Neural cell (in vitro differentiated cells): ENCODE data around the gene GPALPP1. TPM values are rescaled to one million over a fixed set of nuclear protein-coding genes. Genes with fewer than 3 reads are reported as not detected.

ENCODE experiments used
- H2AFZ ChIP-seq: fragments of 200-600, 300-800 bp; sonication (generic), shearing (Covaris generic); 2 replicates; pipeline ENCODE4 v1.6.0; 2014; ENCODE audit warnings: low read depth, mild to moderate bottlenecking, antibody characterized with exemption, low read length, moderate library complexity
- H3F3A ChIP-seq: fragments of 200-600 bp; shearing (Covaris generic); 2 replicates; pipeline ENCODE4 v1.6.1; 2016; ENCODE audit warnings: mild to moderate bottlenecking, moderate library complexity, mixed read lengths, antibody characterized with exemption, low read length; ENCODE audit not compliant: insufficient read depth, poor library complexity, severe bottlenecking
- H3K27ac ChIP-seq: fragments of 200-600, 300-800 bp; sonication (generic), shearing (Covaris generic); 2 replicates; pipeline ENCODE4 v1.5.1; 2014; ENCODE audit warnings: mild to moderate bottlenecking, low read length, moderate library complexity
- H3K27me3 ChIP-seq: fragments of 300-800, 200-600 bp; sonication (generic), shearing (Covaris generic); 2 replicates; pipeline ENCODE4 v1.6.0; 2014; ENCODE audit warnings: mild to moderate bottlenecking, low read depth, low read length, moderate library complexity; ENCODE audit not compliant: insufficient read depth
- H3K36me3 ChIP-seq: fragments of 300-800, 200-600 bp; sonication (generic), shearing (Covaris generic); 2 replicates; pipeline ENCODE4 v1.5.1; 2014; ENCODE audit warnings: mild to moderate bottlenecking, antibody characterized with exemption, low read length, moderate library complexity; ENCODE audit not compliant: insufficient read depth
- H3K4me2 ChIP-seq: fragments of 300-800, 200-600 bp; sonication (generic), shearing (Covaris generic); 2 replicates; pipeline ENCODE4 v1.6.0; 2014; ENCODE audit warnings: mild to moderate bottlenecking, low read length
- H3K4me3 ChIP-seq: fragments of 300-800, 200-600 bp; sonication (generic), shearing (Covaris generic); 2 replicates; pipeline ENCODE4 v1.5.1; 2014; ENCODE audit warnings: mild to moderate bottlenecking, low read length, moderate library complexity
- H3K79me2 ChIP-seq: fragments of 200-600 bp; shearing (Covaris generic); replicated peaks from 2 replicates; pipeline ENCODE4 v1.6.0; 2014; ENCODE audit warnings: mild to moderate bottlenecking, low read length, moderate library complexity; ENCODE audit not compliant: insufficient read depth
- H3K9ac ChIP-seq: fragments of 300-800, 200-600 bp; sonication (generic), shearing (Covaris generic); 2 replicates; pipeline ENCODE4 v1.6.1; 2016; ENCODE audit warnings: mild to moderate bottlenecking, low read length, mixed read lengths
- H3K9me2 ChIP-seq: fragments of 200-600 bp; shearing (Covaris generic); 2 replicates; pipeline ENCODE4 v1.6.1; 2016; ENCODE audit warnings: mild to moderate bottlenecking, low read length, mixed read lengths; ENCODE audit not compliant: insufficient read depth
- H3K9me3 ChIP-seq: fragments of 200-600, 300-800 bp; sonication (generic), shearing (Covaris generic); 2 replicates; pipeline ENCODE4 v1.6.1; 2016; ENCODE audit warnings: mild to moderate bottlenecking, mixed run types, low read length, moderate library complexity, mixed read lengths
- H4K20me1 ChIP-seq: fragments of 200-600 bp; shearing (Covaris generic); 2 replicates; pipeline ENCODE4 v1.6.1; 2016; ENCODE audit warnings: mild to moderate bottlenecking, mixed run types; ENCODE audit not compliant: insufficient read depth
- CTCF ChIP-seq: fragments of 450-650 bp; IDR thresholded peaks from 2 replicates; pipeline ENCODE4 v1.5.1; 2014; ENCODE audit warnings: antibody characterized with exemption, mild to moderate bottlenecking, moderate library complexity; ENCODE audit not compliant: poor library complexity, severe bottlenecking
- EP300 ChIP-seq: fragments of 450-650 bp; conservative IDR thresholded peaks from 2 replicates; pipeline ENCODE4 v1.6.1; 2014; ENCODE audit warnings: antibody characterized with exemption, mild to moderate bottlenecking, moderate library complexity; ENCODE audit not compliant: poor library complexity, severe bottlenecking
- EZH2 ChIP-seq: fragments of 200-600, 300-800 bp; shearing (Covaris generic), sonication (generic); IDR thresholded peaks from 2 replicates; pipeline ENCODE4 v1.6.1; 2014; ENCODE audit warnings: antibody characterized with exemption, low read length, borderline replicate concordance, mild to moderate bottlenecking; ENCODE audit not compliant: insufficient read depth, poor library complexity, severe bottlenecking
- MXI1 ChIP-seq: fragments of 450-650 bp; conservative IDR thresholded peaks from 2 replicates; pipeline ENCODE4 v1.6.1; 2014; ENCODE audit warnings: antibody characterized with exemption, mild to moderate bottlenecking; ENCODE audit not compliant: poor library complexity, severe bottlenecking
- POLR2AphosphoS5 ChIP-seq: IDR thresholded peaks from 2 replicates; pipeline ENCODE4 v1.6.1; 2012
- RAD21 ChIP-seq: fragments of 450-650 bp; conservative IDR thresholded peaks from 2 replicates; pipeline ENCODE4 v1.6.1; 2014; ENCODE audit warnings: antibody characterized with exemption, mild to moderate bottlenecking, moderate library complexity
- REST ChIP-seq: IDR thresholded peaks from 2 replicates; pipeline ENCODE4 v1.6.1; 2012; ENCODE audit warnings: borderline replicate concordance
- SMC3 ChIP-seq: fragments of 450-650 bp; conservative IDR thresholded peaks from 2 replicates; pipeline ENCODE4 v1.6.1; 2014; ENCODE audit warnings: antibody characterized with exemption, mild to moderate bottlenecking, moderate library complexity; ENCODE audit not compliant: poor library complexity
- TAF1 ChIP-seq: IDR thresholded peaks from 2 replicates; pipeline ENCODE4 v1.6.1; 2012; ENCODE audit warnings: low read depth
- polyA plus RNA-seq: library from polyadenylated mRNA; depleted of rRNA; stranded (reverse); fragments of >200 nt; gene quantifications from 2 replicates; pipeline ENCODE4 v1.2.3, GENCODE V29; 2014

The GPALPP1 gene
- polyA plus RNA-seq, 1 donor from 2014 or later, result 49.7 TPM

DNA sequence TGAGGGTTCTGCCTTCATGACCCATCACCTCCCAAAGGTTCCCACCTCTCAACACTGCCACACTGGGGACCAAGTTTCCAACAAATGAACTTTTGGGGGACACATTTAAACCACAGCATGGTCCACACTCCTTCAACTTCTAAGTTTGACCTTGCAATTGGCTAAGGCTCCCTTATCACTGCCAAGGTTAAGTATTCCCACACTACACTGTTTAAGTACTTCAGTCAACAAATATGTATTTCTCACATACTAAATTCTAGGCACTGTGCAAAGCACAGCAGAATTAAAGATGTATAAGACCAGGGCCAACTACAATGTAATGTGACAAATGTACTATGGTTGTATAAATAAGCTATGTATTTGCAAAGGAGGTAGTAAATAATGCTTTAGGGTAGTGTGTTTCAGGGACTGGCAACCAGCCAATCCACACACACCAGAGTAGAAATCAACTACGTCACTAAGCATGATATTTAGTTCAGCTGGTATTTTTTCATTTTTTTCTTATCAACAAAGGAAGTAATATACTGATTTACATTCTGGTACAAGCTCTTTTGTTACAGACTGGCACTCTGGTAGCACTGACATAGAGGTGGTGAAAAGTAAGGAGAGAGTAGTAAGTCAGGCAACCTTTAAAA, 12.3 kb upstream of the GPALPP1 start:
- TF ChIP-seq EZH2, result no peak
- TF ChIP-seq POLR2AphosphoS5, result no peak
- TF ChIP-seq MXI1, result no peak
- TF ChIP-seq EP300, result no peak
- TF ChIP-seq SMC3, result no peak
- no peak for TF ChIP-seq REST
- TF ChIP-seq TAF1, result no peak
- Histone ChIP-seq H3K36me3 (no peaks in the 10 kb centered on the region), H3K9me3 (no peaks in the 10 kb centered on the region), H2AFZ (no peak overlapping the region), H3K79me2 (no peaks in the 10 kb centered on the region), H3K4me2 (no peak overlapping the region), H3K9ac (no peak overlapping the region), H4K20me1 (no peaks in the 10 kb centered on the region), H3K4me3 (no peak overlapping the region), H3K27me3 (no peaks in the 10 kb centered on the region), H3K9me2 (no peaks in the 10 kb centered on the region), H3F3A (no peaks in the 10 kb centered on the region), H3K27ac (no peak overlapping the region)

DNA sequence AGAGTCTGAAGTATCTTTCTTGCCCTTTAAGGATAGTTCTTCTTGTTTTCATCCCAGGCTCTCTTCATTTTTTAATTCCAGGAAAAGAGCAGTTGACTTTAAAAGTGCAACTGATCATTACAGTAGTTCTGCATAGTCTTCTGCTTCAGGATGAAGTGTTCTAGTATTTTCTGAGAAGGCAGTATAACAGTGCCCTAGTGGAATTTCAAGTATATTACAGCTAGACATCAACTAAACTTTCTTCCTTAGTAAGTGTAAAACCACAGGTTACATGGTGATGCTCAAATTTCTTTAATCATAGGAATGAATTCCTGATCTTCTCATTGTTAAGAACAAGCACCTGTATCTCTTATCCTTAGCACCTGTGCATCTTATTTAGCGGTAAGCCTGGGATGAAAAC, 11.0 kb upstream of the GPALPP1 start:
- Histone ChIP-seq H3K27me3 (no peaks in the 10 kb centered on the region), H3K9me3 (no peaks in the 10 kb centered on the region), H3F3A (no peaks in the 10 kb centered on the region), H3K9ac (no peak overlapping the region), H4K20me1 (no peaks in the 10 kb centered on the region), H3K27ac (no peak overlapping the region), H3K4me3 (no peak overlapping the region), H2AFZ (no peak overlapping the region), H3K9me2 (no peaks in the 10 kb centered on the region), H3K4me2 (no peak overlapping the region), H3K79me2 (no peaks in the 10 kb centered on the region), H3K36me3 (no peaks in the 10 kb centered on the region)
- TF ChIP-seq EP300, result no peak
- TF ChIP-seq CTCF, result no peak
- no peak for TF ChIP-seq EZH2
- no peak for TF ChIP-seq REST
- no peak for TF ChIP-seq SMC3
- no peak for TF ChIP-seq TAF1
- no peak for TF ChIP-seq RAD21
- TF ChIP-seq MXI1, result no peak
- no peak for TF ChIP-seq POLR2AphosphoS5
